ENCODE results near the gene HIGD2A. TPM values are rescaled to one million over a fixed set of nuclear protein-coding genes. Genes with fewer than 3 reads are reported as not detected.

HIGD2A gene, protein sequence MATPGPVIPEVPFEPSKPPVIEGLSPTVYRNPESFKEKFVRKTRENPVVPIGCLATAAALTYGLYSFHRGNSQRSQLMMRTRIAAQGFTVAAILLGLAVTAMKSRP
- 234 to 275 TPM (median 243 TPM) in 5 replicates for total RNA-seq (2022; extraction: Qiagen RNA extraction; ENCODE audit: low read depth)

DNA sequence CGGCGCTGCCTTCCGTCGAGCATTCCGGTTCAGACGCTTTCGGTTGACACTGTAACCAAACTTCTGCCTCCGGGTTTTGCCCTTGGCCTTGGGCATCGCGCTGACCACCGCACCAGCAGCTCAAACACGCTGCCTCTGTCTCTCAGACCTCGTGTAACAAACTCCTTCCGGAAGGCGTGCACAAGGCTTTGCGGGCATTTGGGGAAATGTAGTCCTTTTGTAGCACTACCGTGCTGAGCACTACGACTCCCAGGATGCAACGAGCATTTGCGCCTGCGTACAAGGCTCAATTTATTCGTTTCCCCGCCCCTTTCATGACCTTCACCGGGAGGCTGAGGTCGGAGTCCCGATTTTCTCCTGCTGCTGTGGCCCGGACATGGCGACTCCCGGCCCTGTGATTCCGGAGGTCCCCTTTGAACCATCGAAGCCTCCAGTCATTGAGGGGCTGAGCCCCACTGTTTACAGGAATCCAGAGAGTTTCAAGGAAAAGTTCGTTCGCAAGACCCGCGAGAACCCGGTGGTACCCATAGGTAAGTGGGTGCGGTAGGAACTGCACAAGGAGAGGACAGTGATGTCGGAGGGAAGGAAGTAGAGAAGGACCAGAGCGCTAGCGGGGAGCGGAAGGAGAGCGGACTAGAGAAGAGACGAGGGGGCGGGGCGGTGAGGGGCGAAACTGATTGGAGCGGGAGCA, at the start of gene HIGD2A, which contains the start of gene NOP16:
Gene HIGD2A, plus strand, starts transcription at position 308 of the 691 bp plus-strand sequence. Its CDS starts 69 bp downstream, at position 377.
Gene NOP16, minus strand, starts transcription at position 155 of the 691 bp plus-strand sequence. Its CDS starts 59 bp downstream, at position 96.

DNA sequence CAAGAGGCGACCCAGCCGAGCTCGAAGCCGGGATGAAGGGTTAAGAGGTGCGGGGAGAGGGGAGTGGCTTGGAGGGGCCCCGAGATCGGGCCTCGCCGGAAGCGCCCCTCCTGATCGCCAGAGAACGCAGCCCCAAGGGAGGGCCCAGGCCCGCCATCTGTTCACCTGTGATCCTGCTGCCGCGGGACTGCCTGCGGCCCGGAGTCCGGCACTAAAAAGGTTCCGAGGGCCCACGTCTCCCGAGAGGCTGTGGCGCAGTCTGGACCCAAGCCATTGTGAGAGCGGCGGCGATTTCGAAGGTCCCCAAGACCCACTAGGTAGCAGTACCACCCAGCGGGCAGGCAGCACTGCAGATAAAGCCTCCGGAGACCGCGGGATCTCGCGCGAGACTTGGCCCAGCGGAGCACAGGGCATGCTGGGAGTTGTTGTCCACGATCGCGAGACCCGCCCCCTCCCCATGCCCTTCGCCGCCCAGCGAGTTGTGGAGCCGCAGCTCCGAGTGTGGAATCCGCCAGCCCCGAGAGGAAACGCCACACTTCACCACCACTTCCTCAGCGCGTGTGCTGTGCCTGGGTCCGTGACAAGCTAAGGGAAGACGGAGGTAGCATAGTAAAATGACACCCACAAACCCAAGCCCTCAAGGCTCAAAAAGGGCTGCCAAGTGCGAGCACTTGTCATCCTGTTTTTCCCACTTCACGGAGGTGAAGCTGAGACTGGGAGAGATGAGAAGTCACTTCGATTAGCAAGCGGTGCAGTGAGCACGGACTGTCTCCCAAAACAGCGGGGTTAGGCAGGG, 26.9 kb upstream of the HIGD2A start, which contains the start of gene KIAA1191:
Gene KIAA1191, minus strand, starts transcription at position 328 of the 796 bp plus-strand sequence. CDS start 2,256 bp downstream, outside the sequence.

DNA sequence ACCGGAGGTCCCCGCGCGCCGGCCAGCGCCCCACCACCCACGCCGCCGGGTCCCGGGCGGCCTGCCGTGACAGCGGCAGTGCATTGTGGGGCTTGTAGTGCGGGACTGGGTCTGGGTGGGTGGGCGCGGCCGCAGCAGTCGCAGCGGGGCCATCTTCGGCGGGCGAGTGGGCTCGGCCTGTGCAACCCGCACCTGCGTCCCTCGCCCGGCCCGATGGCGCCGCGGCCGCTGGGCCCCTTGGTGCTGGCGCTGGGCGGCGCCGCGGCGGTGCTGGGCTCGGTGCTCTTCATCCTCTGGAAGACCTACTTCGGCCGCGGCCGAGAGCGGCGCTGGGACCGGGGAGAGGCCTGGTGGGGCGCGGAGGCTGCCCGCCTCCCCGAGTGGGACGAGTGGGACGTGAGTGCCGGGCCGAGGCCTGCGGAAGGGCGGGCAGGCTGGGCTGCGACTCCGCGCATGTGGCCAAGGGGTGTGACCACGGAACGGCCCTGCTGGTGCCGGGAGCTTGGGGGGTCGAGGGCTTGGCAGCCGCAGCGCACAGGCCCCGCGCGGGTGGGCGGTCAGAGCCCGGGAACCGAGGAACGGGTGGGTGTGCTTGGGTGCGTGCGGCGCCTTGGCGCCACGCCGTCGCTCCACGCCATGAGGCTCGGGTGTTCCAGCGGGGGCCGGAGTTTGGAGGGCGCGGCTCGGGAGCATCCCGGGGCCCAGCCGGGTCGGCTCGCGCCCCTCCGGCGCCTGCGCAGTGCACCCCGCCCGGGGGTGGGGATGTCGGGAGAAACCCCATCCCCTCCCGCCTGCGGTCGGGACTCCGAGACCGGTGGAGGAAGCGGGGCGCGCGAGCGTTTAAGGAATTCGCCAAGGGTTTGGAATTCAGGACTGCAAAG, 23.0 kb upstream of the HIGD2A start, which contains the start of gene ARL10:
Gene ARL10, plus strand, starts transcription at position 137 of the 881 bp plus-strand sequence. Its CDS starts 77 bp downstream, at position 214.

DNA sequence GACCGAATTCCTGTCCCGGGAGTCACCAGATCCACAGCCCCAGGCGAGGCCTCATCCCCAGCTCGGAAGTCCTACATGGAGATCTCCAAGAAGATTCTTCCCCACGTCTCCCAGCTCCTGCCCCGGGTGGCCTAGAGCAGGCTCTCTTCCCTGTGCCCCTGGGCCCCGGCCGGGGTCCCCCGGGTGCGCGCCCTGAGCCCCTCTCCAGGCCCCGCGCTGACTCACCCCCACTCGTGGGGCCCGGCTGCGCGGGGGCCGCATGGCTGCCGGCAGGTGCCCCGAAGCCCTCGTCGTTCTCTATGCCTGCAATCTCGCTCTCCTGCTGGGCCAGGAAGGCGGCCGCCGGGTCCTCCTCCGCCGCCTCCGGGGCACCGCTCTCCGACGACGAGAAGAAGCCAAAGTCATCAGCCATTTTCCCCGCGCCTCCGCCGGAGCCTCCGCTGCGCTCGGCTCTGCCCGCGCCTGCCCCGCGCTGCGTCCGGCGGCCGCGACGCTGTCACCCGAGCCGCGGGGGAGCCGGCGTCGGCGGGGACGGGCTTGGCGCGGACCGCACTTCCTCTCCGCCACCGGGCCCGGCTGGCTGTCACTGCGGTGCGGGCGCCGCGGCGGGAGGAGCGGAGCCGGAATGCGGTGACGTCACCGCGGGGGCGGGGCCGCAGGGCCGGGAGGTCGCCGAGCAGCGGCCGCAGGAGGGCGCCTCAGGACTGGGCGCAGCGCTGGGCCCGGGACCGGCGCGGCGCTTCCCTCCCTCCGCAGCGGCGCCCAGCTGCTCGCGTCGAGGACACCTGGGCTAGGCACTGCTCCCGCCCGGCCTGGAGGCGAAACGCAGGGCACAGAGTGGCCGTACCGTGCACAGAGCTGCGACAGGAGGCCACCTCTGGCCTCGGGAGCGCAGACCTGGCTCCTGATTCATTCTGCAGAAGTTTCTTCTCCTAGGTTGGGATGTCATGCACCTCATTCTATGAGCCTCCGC, 27.7 kb downstream of the HIGD2A start, which contains the start of gene CLTB:
Gene CLTB, minus strand, starts transcription at position 588 of the 973 bp plus-strand sequence. Its CDS starts 176 bp downstream, at position 412.

Other genes with a start within 250 kb of the HIGD2A start
- gene SIMC1, start 150.3 kb upstream of the HIGD2A start, total RNA-seq (2022; extraction: Qiagen RNA extraction; ENCODE audit: low read depth) = 12.0 to 15.7 TPM (median 14.5 TPM) in 5 replicates
- gene KIAA1191, start 27.0 kb upstream of the HIGD2A start, total RNA-seq (2022; extraction: Qiagen RNA extraction; ENCODE audit: low read depth) = 64.4 to 86.2 TPM (median 79.2 TPM) in 5 replicates
- gene ARL10, start 23.3 kb upstream of the HIGD2A start, total RNA-seq (2022; extraction: Qiagen RNA extraction; ENCODE audit: low read depth) = 0.31 to 1.1 TPM (median 0.76 TPM) in 5 replicates
- gene NOP16, start 153 bp upstream of the HIGD2A start, total RNA-seq (2022; extraction: Qiagen RNA extraction; ENCODE audit: low read depth) = 121 to 132 TPM (median 126 TPM) in 5 replicates
- 73.1 to 113 TPM (median 98.3 TPM) in 5 replicates for gene CLTB, start 27.8 kb downstream of the HIGD2A start, total RNA-seq (2022; extraction: Qiagen RNA extraction; ENCODE audit: low read depth)
- gene FAF2, start 59.6 kb downstream of the HIGD2A start, total RNA-seq (2022; extraction: Qiagen RNA extraction; ENCODE audit: low read depth) = 49.5 to 54.6 TPM (median 53.4 TPM) in 5 replicates
- gene RNF44, start 148.7 kb downstream of the HIGD2A start, total RNA-seq (2022; extraction: Qiagen RNA extraction; ENCODE audit: low read depth) = 31.2 to 47.4 TPM (median 42.0 TPM) in 5 replicates
- gene CDHR2, start 160.6 kb downstream of the HIGD2A start, total RNA-seq (2022; extraction: Qiagen RNA extraction; ENCODE audit: low read depth) = 0.04 to 0.08 TPM (median 0.06 TPM) in 5 replicates
- 7.3 to 10.3 TPM (median 9.4 TPM) in 5 replicates for gene GPRIN1, start 221.4 kb downstream of the HIGD2A start, total RNA-seq (2022; extraction: Qiagen RNA extraction; ENCODE audit: low read depth)
- 0.91 to 1.4 TPM (median 1.2 TPM) in 5 replicates for gene SNCB, start 241.8 kb downstream of the HIGD2A start, total RNA-seq (2022; extraction: Qiagen RNA extraction; ENCODE audit: low read depth)
- not detected in 5 replicates for gene EIF4E1B, start 241.9 kb downstream of the HIGD2A start, total RNA-seq (2022; extraction: Qiagen RNA extraction; ENCODE audit: low read depth)

Data from A549 treated with DMSO at 1 μM for 4 hours (cell line).